CD14-positive monocyte (primary cell): Measurements from ENCODE around the gene DLX4. TPM values are rescaled to one million over a fixed set of nuclear protein-coding genes. Genes with fewer than 3 reads are reported as not detected.

Experiments used
- DNase-seq, 3 donors: peaks; one replicate each; pipeline ENCODE4 v3.0.0-alpha.2; 2011 to 2022
- H2AFZ ChIP-seq: 2 replicates; pipeline ENCODE4 v1.6.0; 2012; ENCODE audit warnings: mild to moderate bottlenecking, low read depth, low read length, inconsistent platforms; ENCODE audit not compliant: insufficient read depth, poor library complexity, severe bottlenecking
- H3K27ac ChIP-seq, 2 donors: 1 replicate in 1 of 2; 2 replicates in 1 of 2; pipeline ENCODE4 v1.5.1; 2012 to 2013; ENCODE audit warnings: low read length in 2 of 2, control low read depth in 1 of 2, inconsistent platforms in 1 of 2, low read depth in 1 of 2, mild to moderate bottlenecking in 1 of 2
- H3K27me3 ChIP-seq, 2 donors: one replicate each; pipeline versions ENCODE4 v1.6.0 to v1.6.1; 2011 to 2013; ENCODE audit warnings: low read length in 2 of 2; ENCODE audit not compliant: control insufficient read depth in 2 of 2, insufficient read depth in 2 of 2
- H3K36me3 ChIP-seq, 2 donors: replicated peaks in 1 of 2; 1 replicate in 1 of 2; 2 replicates in 1 of 2; pipeline versions ENCODE4 v1.5.1 to v1.6.1; 2012 to 2013; ENCODE audit warnings: low read length in 2 of 2, control low read depth in 1 of 2, inconsistent platforms in 1 of 2, mild to moderate bottlenecking in 1 of 2; ENCODE audit not compliant: insufficient read depth in 2 of 2, control insufficient read depth in 1 of 2
- H3K4me1 ChIP-seq, 2 donors: 1 replicate in 1 of 2; 2 replicates in 1 of 2; pipeline versions ENCODE4 v1.5.1 to v1.6.1; 2012 to 2013; ENCODE audit warnings: low read length in 2 of 2, control low read depth in 1 of 2, inconsistent platforms in 1 of 2, mild to moderate bottlenecking in 1 of 2, moderate library complexity in 1 of 2; ENCODE audit not compliant: insufficient read depth in 2 of 2, control insufficient read depth in 1 of 2
- H3K4me2 ChIP-seq: replicated peaks from 2 replicates; pipeline ENCODE3; 2012; ENCODE audit warnings: low read length, moderate library complexity, mild to moderate bottlenecking; ENCODE audit not compliant: poor library complexity, severe bottlenecking; ENCODE audit errors: extremely low read depth
- H3K4me3 ChIP-seq, 3 experiments: fragments of 200-600 bp in 1 of 3; sonication (generic) in 1 of 3; replicated peaks in 1 of 3; 1 replicate in 2 of 3; 2 replicates in 1 of 3; pipeline ENCODE4 v1.5.1; 2011 to 2013; ENCODE audit warnings: low read length in 3 of 3, mild to moderate bottlenecking in 3 of 3, control low read depth in 2 of 3, low read depth in 2 of 3, inconsistent platforms in 1 of 3, moderate library complexity in 1 of 3
- H3K79me2 ChIP-seq: 2 replicates; pipeline ENCODE4 v1.6.0; 2012; ENCODE audit warnings: mild to moderate bottlenecking, control low read depth, inconsistent platforms, low read length, moderate library complexity; ENCODE audit not compliant: insufficient read depth
- H3K9ac ChIP-seq: 2 replicates; pipeline ENCODE4 v1.6.0; 2017; ENCODE audit warnings: low read length, mild to moderate bottlenecking; ENCODE audit not compliant: insufficient read depth, poor library complexity, severe bottlenecking
- H3K9me3 ChIP-seq, 2 donors: replicated peaks in 1 of 2; 1 replicate in 1 of 2; 2 replicates in 1 of 2; pipeline versions ENCODE4 v1.5.1 to v1.6.1; 2012 to 2013; ENCODE audit warnings: low read length in 2 of 2, control low read depth in 1 of 2; ENCODE audit not compliant: control insufficient read depth in 1 of 2, insufficient read depth in 1 of 2
- H4K20me1 ChIP-seq: 2 replicates; pipeline ENCODE4 v1.6.0; 2012; ENCODE audit warnings: mild to moderate bottlenecking, low read length, control low read depth, moderate library complexity; ENCODE audit not compliant: insufficient read depth
- H3K27ac Mint-ChIP-seq, 7 donors: one replicate each; pipeline ENCODE4 v1.8.0; 2020; ENCODE audit warnings: mild to moderate bottlenecking in 7 of 7, mixed read lengths in 7 of 7, moderate library complexity in 6 of 7, inconsistent platforms in 2 of 7
- H3K27me3 Mint-ChIP-seq, 3 donors: one replicate each; pipeline ENCODE4 v1.8.0; 2021 to 2022; ENCODE audit warnings: low read depth in 3 of 3, mild to moderate bottlenecking in 3 of 3, mixed read lengths in 3 of 3, moderate library complexity in 3 of 3, inconsistent platforms in 1 of 3
- H3K36me3 Mint-ChIP-seq, 2 donors: one replicate each; pipeline ENCODE4 v1.8.0; 2020; ENCODE audit warnings: mixed read lengths in 2 of 2, inconsistent platforms in 1 of 2, mild to moderate bottlenecking in 1 of 2
- H3K4me1 Mint-ChIP-seq: one replicate; pipeline ENCODE4 v1.8.0; 2020; ENCODE audit warnings: mild to moderate bottlenecking, mixed read lengths
- H3K4me3 Mint-ChIP-seq, 2 donors: one replicate each; pipeline ENCODE4 v1.8.0; 2020; ENCODE audit warnings: mild to moderate bottlenecking in 2 of 2, mixed read lengths in 2 of 2, moderate library complexity in 1 of 2
- H3K9me3 Mint-ChIP-seq, 7 donors: one replicate each; pipeline ENCODE4 v1.8.0; 2020 to 2022; ENCODE audit warnings: mixed read lengths in 7 of 7, mild to moderate bottlenecking in 6 of 7, moderate library complexity in 6 of 7, inconsistent platforms in 2 of 7
- CTCF ChIP-seq: fragments of 200-600 bp; IDR thresholded peaks from one replicate; pipeline ENCODE4 v1.8.0; 2022; ENCODE audit warnings: antibody characterized with exemption, mild to moderate bottlenecking
- WGBS: methylation state at CpG from one replicate; pipeline ENCODE4 v1.1.5; 2013; ENCODE audit warnings: missing lambda C conversion rate; ENCODE audit not compliant: insufficient coverage; 5-methylcytosine and 5-hydroxymethylcytosine counted together
- intact Hi-C, 2 donors: fragments of 100-400 bp; cut with micrococcal nuclease; formaldehyde crosslinking; loops; one replicate each; pipeline versions ENCODE4 v1.15.0 to v1.15.1; 2023
- polyA plus RNA-seq, 3 donors: library from polyadenylated mRNA; depleted of rRNA in 1 of 3; unstranded in 2 of 3; stranded (reverse) in 1 of 3; fragments of 300-500 nt in 2 of 3; fragments of >200 nt in 1 of 3; fragmentation: Illumina TruSeq in 2 of 3; gene quantifications; 1 replicate in 2 of 3; 2 replicates in 1 of 3; pipeline ENCODE4 v1.2.3, GENCODE V29; 2012 to 2021

The DLX4 gene
- polyA plus RNA-seq, 3 donors: 0.20 to 3.5 TPM; not detected in 1

DNA sequence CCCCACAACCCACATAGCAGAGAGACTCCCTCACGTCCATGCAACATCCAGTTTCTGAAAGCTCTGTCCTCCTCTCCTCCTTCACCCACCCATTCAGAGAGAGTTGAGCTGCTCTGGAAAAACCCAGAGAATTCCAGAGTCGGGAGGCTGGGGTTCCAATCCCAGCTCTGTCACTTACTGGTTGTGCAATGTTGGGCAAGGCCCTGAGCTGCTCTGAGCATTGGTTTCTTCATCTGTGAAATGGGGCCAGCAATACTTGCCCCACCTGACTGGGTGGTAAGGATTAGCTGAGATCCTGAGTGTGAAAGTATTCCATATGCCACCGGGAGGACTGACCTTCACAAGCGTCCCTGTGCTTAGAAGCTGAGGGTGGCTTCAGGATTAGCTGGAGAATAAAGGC lies 12.2 kb upstream of the DLX4 start:
- Histone ChIP-seq H3K36me3 (no peaks in the 10 kb centered on the region), H3K4me3 (no peak overlapping the region), H3K4me1 (peaks cover 0 to 4% of the 10 kb centered on the region in 2 donors), H3K79me2 (no peaks in the 10 kb centered on the region), H2AFZ (no peak overlapping the region), H4K20me1 (no peaks in the 10 kb centered on the region), H3K4me2 (no peak overlapping the region), H3K9ac (no peak overlapping the region), H3K27me3 (peaks cover 7 to 58% of the 10 kb centered on the region in 2 donors), H3K9me3 (no peaks in the 10 kb centered on the region), H3K27ac (no peak overlapping the region)
- intact Hi-C loops: loop anchor here in 1 of 2 donors (5.0 kb wide), 1 partner anchor 74 kb away; no protein-coding TSS in a partner anchor
- 70% methylated on average over 3 of the region's 4 CpGs for WGBS
- H3K9me3 Mint-ChIP-seq: peaks cover 0 to 9% (median 0%) of the 10 kb centered on the region in 7 donors
- peak overlapping the region in 1 of 7 donors; percentile 63 for H3K27ac Mint-ChIP-seq
- H3K27me3 Mint-ChIP-seq: peaks cover 41 to 82% (median 59%) of the 10 kb centered on the region in 3 donors
- no peak for DNase-seq
- peak overlapping the region in 1 of 2 donors; percentile 39 for H3K4me3 Mint-ChIP-seq
- no peaks in the 10 kb centered on the region for H3K36me3 Mint-ChIP-seq
- H3K4me1 Mint-ChIP-seq: peaks cover 13% of the 10 kb centered on the region
- TF ChIP-seq CTCF: no peak

DNA sequence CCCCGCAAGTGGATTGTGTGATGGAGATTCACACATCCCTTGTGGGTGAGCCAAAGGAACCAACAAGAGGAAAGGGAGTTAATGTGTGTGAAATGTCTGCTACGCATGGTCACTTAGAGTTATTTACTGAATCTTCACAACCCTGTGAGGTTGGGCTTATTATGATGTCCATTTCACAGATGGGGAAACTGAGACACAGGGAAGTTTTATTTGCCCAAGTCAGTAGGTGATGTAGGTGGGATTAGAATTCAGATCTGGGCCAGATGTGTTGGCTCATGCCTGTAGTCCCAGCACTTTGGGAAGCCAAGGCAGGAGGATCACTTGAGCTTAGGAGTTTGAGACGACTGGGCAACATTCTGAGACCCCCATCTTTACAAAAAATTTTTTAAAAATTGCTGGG lies 11.6 kb upstream of the DLX4 start:
- TF ChIP-seq CTCF: no peak
- no peaks in the 10 kb centered on the region for H3K79me2 ChIP-seq
- H3K4me2 ChIP-seq: no peak overlapping the region
- H3K9ac ChIP-seq: no peak overlapping the region
- H3K27me3 ChIP-seq: peaks cover 7 to 58% of the 10 kb centered on the region in 2 donors
- no peaks in the 10 kb centered on the region for H3K36me3 ChIP-seq
- no peaks in the 10 kb centered on the region for H4K20me1 ChIP-seq
- no peak overlapping the region for H3K4me3 ChIP-seq
- Mint-ChIP-seq H3K4me3 (peak overlapping the region in 1 of 2 donors; percentile 46), H3K27me3 (peaks cover 43 to 82% (median 59%) of the 10 kb centered on the region in 3 donors), H3K36me3 (peaks cover 0 to under 1% of the 10 kb centered on the region in 2 donors), H3K27ac (peak overlapping the region in 1 of 7 donors; percentile 50), H3K9me3 (peaks cover 0 to 12% (median 0%) of the 10 kb centered on the region in 7 donors), H3K4me1 (peaks cover 14% of the 10 kb centered on the region)
- 100% methylated on average over 1 of the region's 3 CpGs for WGBS
- intact Hi-C loops: loop anchor here in 1 of 2 donors (5.0 kb wide), 1 partner anchor 75 kb away; no protein-coding TSS in a partner anchor
- no peak overlapping the region for H2AFZ ChIP-seq
- DNase-seq: no peak
- peaks cover under 1 to 4% of the 10 kb centered on the region in 2 donors for H3K4me1 ChIP-seq
- no peak overlapping the region for H3K27ac ChIP-seq
- no peaks in the 10 kb centered on the region for H3K9me3 ChIP-seq
